ENCODE data around the gene ITPR3. TPM values are rescaled to one million over a fixed set of nuclear protein-coding genes. Genes with fewer than 3 reads are reported as not detected.

The ITPR3 gene
- total RNA-seq, 3 donors from 2014 or later (not counting 1 experiment from before 2014, with no cell fraction given), result 45.5 to 66.7 (median 46.0) TPM

GRCh38 chr6:33688451-33689147 is 67.5 kb downstream of the ITPR3 start:
- Histone ChIP-seq H3K27me3 (ENCODE audit: control insufficient read depth, insufficient read depth, low read length) (no peaks in the 10 kb centered on the region), H3K9me3 (ENCODE audit: control insufficient read depth, insufficient read depth, low read length) (no peaks in the 10 kb centered on the region), H3K27ac (ENCODE audit: low read length) (no peak overlapping the region), H3K36me3 (ENCODE audit: control insufficient read depth, insufficient read depth, low read length) (peaks cover 82% of the 10 kb centered on the region), H3K4me1 (ENCODE audit: control insufficient read depth, insufficient read depth, low read length) (peaks cover 19% of the 10 kb centered on the region), H3K4me3 (ENCODE audit: low read length) (no peak overlapping the region)
- intact Hi-C loops (cut with micrococcal nuclease), result no loop called here
- H3K27me3 Mint-ChIP-seq (ENCODE audit: low read depth in 2 of 2), result no peaks in the 10 kb centered on the region
- ATAC-seq (no peak), DNase-seq (no peak)
- no peak overlapping the region for H3K27ac Mint-ChIP-seq
- H3K36me3 Mint-ChIP-seq, result peaks cover 6% of the 10 kb centered on the region
- TF ChIP-seq CTCF (IDR thresholded peaks at IDR 0.05), result no peak
- H3K4me3 Mint-ChIP-seq, result no peak overlapping the region
- H3K4me1 Mint-ChIP-seq, result peaks cover 15 to 16% of the 10 kb centered on the region in 2 donors
- 95% methylated on average over 25 of the region's 25 CpGs for WGBS (ENCODE audit: insufficient coverage)
- H3K9me3 Mint-ChIP-seq, result no peaks in the 10 kb centered on the region

DNA sequence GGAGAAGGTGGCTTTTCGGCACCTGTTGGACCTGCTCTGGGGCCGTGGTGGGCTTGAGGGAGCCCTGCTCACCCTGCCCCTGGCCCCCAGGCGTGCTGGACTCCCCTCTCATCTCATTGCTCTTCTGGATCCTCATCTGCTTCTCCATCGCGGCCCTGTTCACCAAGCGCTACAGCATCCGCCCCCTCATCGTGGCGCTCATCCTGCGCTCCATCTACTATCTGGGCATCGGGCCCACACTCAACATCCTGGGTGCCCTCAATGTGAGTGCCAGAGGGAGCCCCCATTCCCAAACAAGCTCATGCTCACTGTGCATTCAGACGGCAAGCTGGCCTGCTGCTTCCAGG is 68.0 kb downstream of the ITPR3 start:
- peaks cover 24% of the 10 kb centered on the region for H3K4me1 ChIP-seq (ENCODE audit: control insufficient read depth, insufficient read depth, low read length)
- H3K27me3 ChIP-seq (ENCODE audit: control insufficient read depth, insufficient read depth, low read length), result no peaks in the 10 kb centered on the region
- Mint-ChIP-seq H3K36me3 (peaks cover 6% of the 10 kb centered on the region), H3K27ac (peak overlapping the region; percentile 46 to 65), H3K9me3 (no peaks in the 10 kb centered on the region), H3K4me3 (no peak overlapping the region), H3K4me1 (peaks cover 18% of the 10 kb centered on the region in 2 donors), H3K27me3 (ENCODE audit: low read depth in 2 of 2) (no peaks in the 10 kb centered on the region)
- 90% methylated on average over 12 of the region's 12 CpGs for WGBS (ENCODE audit: insufficient coverage)
- intact Hi-C loops (cut with micrococcal nuclease), result no loop called here
- no peak overlapping the region for H3K27ac ChIP-seq (ENCODE audit: low read length)
- DNase-seq (no peak), ATAC-seq (no peak)
- no peaks in the 10 kb centered on the region for H3K9me3 ChIP-seq (ENCODE audit: control insufficient read depth, insufficient read depth, low read length)
- no peak overlapping the region for H3K4me3 ChIP-seq (ENCODE audit: low read length)
- H3K36me3 ChIP-seq (ENCODE audit: control insufficient read depth, insufficient read depth, low read length), result peaks cover 81% of the 10 kb centered on the region
- TF ChIP-seq CTCF (IDR thresholded peaks at IDR 0.05), result no peak

DNA sequence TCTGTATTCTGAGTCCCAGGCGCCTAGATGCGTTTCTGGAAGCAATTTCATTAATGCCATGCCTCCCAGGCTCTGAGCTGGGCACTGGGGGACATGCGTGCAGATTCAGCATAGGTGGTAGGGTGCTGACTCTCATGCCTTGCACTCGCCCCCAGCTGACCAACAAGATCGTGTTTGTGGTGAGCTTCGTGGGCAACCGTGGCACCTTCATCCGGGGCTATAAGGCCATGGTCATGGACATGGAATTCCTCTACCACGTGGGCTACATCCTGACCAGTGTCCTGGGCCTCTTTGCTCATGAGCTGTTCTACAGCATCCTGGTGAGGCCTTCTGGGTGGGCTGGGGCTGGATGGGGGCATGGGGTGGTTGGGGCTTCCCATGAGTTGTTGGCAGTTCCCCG is 68.8 kb downstream of the ITPR3 start:
- Mint-ChIP-seq H3K36me3 (peaks cover 6% of the 10 kb centered on the region), H3K4me3 (no peak overlapping the region), H3K27ac (peak overlapping the region; percentile 46 to 65), H3K9me3 (no peaks in the 10 kb centered on the region), H3K4me1 (peaks cover 25 to 26% of the 10 kb centered on the region in 2 donors), H3K27me3 (ENCODE audit: low read depth in 2 of 2) (no peaks in the 10 kb centered on the region)
- H3K4me1 ChIP-seq (ENCODE audit: control insufficient read depth, insufficient read depth, low read length), result peaks cover 32% of the 10 kb centered on the region
- no peaks in the 10 kb centered on the region for H3K27me3 ChIP-seq (ENCODE audit: control insufficient read depth, insufficient read depth, low read length)
- intact Hi-C loops (cut with micrococcal nuclease), result no loop called here
- 86% methylated on average over 10 of the region's 10 CpGs for WGBS (ENCODE audit: insufficient coverage)
- DNase-seq, result no peak
- H3K4me3 ChIP-seq (ENCODE audit: low read length), result no peak overlapping the region
- no peak overlapping the region for H3K27ac ChIP-seq (ENCODE audit: low read length)
- TF ChIP-seq CTCF (IDR thresholded peaks at IDR 0.05), result no peak
- ATAC-seq, result no peak
- H3K9me3 ChIP-seq (ENCODE audit: control insufficient read depth, insufficient read depth, low read length), result no peaks in the 10 kb centered on the region
- peaks cover 74% of the 10 kb centered on the region for H3K36me3 ChIP-seq (ENCODE audit: control insufficient read depth, insufficient read depth, low read length)

- no peak for TF ChIP-seq CTCF (IDR thresholded peaks at IDR 0.05)
- DNase-seq (no peak), ATAC-seq (no peak)
- Histone ChIP-seq H3K27ac (ENCODE audit: low read length) (no peak overlapping the region), H3K4me3 (ENCODE audit: low read length) (no peak overlapping the region), H3K9me3 (ENCODE audit: control insufficient read depth, insufficient read depth, low read length) (no peaks in the 10 kb centered on the region), H3K4me1 (ENCODE audit: control insufficient read depth, insufficient read depth, low read length) (peaks cover 41% of the 10 kb centered on the region), H3K27me3 (ENCODE audit: control insufficient read depth, insufficient read depth, low read length) (no peaks in the 10 kb centered on the region), H3K36me3 (ENCODE audit: control insufficient read depth, insufficient read depth, low read length) (peaks cover 75% of the 10 kb centered on the region)
- WGBS (ENCODE audit: insufficient coverage), result 94% methylated on average over 11 of the region's 13 CpGs
- no peaks in the 10 kb centered on the region for H3K27me3 Mint-ChIP-seq (ENCODE audit: low read depth in 2 of 2)
- peaks cover 6% of the 10 kb centered on the region for H3K36me3 Mint-ChIP-seq
- H3K4me3 Mint-ChIP-seq, result no peak overlapping the region
- intact Hi-C loops (cut with micrococcal nuclease), result no loop called here
- H3K4me1 Mint-ChIP-seq, result peaks cover 25 to 27% of the 10 kb centered on the region in 2 donors
- no peaks in the 10 kb centered on the region for H3K9me3 Mint-ChIP-seq
- peak overlapping the region; percentile 96 to 98 for H3K27ac Mint-ChIP-seq
These were observed 69.6 kb downstream of the ITPR3 start for GRCh38 chr6:33690766-33691165.

Data from natural killer cell (primary cell).